Hepatic stellate cell (primary cell): ENCODE results near the gene RTEL1.
"Not testable (repeated sequence)": the region's sequence is repeated elsewhere in the genome, so short reads cannot be mapped to it uniquely, and the experiment has no call there.

Experiments
- DNase-seq: peaks from one replicate; pipeline ENCODE4 v3.0.0; 2011; ENCODE audit warnings: low spot score

RTEL1 gene

DNA sequence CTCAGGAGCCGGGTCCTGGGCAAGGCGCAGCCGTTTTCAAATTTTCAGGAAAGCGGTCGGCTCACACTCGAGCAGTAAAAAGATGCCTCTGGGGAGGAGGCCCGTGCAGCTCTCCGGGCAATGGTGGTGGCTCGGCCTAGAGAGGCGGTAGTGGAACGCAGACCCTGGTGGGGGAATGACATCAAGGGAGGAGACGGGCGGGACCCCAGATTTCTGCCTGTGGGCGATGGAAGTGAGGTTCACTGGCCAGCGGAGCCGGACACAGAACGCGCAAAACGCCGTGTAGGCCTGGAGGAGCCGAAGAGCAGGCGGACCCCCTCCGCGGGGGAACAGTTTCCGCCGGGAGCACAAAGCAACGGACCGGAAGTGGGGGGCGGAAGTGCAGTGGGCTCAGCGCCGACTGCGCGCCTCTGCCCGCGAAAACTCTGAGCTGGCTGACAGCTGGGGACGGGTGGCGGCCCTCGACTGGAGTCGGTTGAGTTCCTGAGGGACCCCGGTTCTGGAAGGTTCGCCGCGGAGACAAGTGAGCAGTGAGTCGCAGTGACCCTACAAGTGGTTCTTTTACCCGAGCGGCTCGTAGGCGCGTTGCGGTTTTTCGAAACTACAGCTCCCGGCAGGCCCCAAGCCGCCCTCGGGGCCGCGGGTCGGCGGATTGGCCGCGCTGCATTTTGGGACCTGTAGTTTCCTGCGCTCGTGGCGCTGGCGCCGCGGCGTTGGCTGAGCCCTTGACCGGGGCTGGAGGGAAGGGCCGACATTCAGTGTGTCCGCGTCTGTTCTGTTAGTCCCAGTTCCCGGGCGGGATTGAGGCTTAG lies at the start of gene RTEL1:
TSS of gene RTEL1 (plus strand) at position 376 of the 812 bp plus-strand sequence. CDS start 1,091 bp downstream, outside the sequence.
- DNase-seq, result peak; percentile 98

- no peak for DNase-seq
Observed at GRCh38 chr20:63610581-63611435, 47.3 kb upstream of the RTEL1 start.

DNA sequence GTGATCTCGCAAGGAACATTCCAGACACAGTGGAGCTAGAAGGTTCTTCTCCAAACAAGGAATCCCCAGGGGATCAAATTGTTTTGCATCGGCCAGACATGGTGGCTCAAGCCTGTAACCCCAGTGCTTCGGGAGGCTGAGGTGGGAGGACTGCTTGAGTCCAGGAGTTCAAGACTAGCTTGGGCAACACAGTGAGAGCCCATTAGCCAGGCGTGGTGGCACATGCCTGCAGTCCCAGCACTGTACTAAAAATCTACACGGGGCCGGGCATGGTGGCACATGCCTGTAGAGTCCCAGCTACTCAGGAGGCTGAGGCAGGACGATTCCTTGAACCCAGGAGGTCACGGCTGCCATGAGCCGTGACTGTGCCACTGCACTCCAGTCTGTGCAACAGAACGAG lies 46.5 kb upstream of the RTEL1 start:
- DNase-seq, result no peak

- DNase-seq, result no peak
Observed at GRCh38 chr20:63612276-63612931, 45.7 kb upstream of the RTEL1 start.

DNA sequence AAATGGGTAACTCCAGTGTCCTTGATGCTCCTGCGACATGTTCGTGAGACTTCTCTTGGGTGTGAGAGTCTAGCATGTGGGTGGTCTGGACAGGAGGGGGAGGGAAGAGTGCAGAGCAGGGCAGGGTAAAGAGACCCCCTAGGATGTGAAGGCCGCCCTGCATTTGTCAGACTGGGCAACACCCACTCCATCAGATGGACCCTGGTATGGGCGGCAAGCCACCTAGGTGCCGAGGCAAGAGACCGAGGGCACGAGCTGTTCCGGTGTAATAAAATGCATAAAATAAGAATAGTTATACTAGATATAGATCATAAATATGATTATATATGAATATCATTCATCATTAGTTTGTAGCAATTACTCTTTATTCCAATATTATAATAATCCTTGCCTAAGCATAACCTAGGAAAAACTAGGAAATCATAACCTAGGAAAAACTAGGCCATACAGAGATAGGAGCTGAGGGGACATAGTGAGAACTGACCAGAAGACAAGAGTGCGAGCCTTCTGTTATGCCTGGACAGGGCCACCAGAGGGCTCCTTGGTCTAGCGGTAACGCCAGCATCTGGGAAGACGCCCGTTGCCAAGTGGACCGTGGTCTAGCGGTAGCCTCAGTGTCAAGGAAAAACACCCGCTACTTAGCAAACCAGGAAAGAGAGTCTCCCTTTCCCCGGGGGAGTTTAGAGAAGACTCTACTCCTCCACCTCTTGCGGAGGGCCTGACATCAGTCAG lies 44.1 kb upstream of the RTEL1 start:
- DNase-seq, result not testable (repeated sequence)

DNA sequence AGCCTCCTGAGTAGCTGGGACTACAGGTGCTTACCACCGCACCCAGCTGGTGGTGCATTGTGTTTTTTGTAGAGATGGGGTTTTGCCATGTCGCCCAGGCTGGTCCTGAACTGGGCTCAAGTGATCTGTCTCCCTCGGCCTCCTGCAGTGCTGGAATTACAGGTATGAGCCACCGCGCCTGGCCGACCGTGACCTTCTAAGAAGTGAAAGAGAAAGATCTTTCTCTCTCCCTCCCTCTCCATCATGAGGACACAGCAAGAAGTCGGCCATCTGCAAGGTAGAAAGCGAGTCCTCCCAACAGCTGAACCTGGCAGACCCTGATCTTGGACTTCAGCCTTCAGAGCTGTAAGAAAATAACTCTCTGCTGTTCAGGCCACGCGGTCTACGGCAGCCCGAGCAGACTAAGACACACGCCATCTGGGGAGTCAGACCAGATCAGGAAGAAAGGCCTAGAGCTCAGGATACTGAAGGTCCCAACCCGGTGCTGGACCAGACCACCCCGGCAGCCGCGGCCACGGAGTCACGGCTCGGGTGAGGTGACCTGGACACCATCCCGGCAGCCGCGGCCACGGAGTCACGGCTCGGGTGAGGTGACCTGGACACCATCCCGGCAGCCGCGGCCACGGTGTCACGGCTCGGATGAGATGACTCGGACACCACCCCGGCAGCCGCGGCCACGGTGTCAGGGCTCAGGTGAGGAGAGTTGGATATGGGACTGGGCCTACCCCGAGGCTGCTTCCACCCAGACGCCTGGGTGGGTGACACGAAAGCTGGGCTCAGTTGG lies 40.8 kb upstream of the RTEL1 start:
- no peak for DNase-seq

- DNase-seq, result no peak
Observed at GRCh38 chr20:63617876-63618265, 40.2 kb upstream of the RTEL1 start.

DNA sequence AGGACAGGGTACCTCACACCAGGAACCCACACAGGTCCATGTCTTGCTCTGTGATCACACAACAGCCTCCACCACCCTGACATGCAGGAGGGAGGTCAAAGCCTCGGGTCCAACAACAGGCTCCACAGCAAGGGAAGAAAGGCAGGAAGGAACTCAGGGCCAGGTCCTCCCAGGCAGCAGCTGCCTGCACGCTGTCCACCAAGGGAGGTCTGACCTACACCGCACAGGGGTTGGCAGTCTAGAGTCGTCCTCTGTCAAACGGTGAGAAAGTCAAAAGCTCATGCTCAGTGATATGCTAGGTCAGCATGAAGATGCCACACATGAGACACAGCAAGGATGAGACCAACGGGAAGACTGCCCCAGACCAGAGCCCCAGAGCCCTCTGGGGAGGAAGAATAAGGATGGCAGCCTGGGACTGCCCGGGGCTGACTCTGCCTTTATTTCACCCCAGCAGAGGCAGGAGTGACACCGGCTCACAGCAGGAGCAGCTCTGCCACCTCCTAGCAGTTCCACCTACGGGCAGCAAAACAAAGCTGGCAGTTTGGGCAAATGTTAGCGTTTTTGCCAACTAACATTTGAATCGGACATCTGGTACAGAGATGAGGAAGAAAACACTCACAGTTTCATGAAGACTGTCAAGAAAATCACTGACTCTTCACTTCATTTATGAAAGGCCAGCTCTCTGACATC lies 39.7 kb upstream of the RTEL1 start:
- DNase-seq, result no peak

- DNase-seq, result no peak
Observed at GRCh38 chr20:63619086-63619485, 39.0 kb upstream of the RTEL1 start.

GRCh38 chr20:63619505-63619904 lies 38.6 kb upstream of the RTEL1 start:
- no peak for DNase-seq

DNA sequence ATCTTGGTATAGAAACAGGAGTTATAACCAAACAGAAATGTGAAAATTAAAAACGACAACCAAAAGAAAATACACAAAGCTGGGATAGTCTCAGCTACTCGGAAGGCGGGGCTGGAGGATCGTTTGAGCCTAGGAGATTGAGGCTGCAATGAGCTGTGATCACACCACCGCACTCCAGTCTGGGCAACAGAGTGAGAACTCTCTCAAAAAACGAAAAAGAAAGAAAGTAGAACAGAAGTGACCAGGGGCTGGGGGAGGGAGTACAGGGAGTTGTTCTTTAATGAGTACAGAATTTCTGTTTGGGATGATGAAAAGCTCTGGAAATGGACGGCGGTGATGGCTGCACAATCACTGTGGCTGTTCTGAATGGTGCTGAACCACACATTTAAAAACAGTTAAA lies 37.1 kb upstream of the RTEL1 start:
- DNase-seq, result no peak

DNA sequence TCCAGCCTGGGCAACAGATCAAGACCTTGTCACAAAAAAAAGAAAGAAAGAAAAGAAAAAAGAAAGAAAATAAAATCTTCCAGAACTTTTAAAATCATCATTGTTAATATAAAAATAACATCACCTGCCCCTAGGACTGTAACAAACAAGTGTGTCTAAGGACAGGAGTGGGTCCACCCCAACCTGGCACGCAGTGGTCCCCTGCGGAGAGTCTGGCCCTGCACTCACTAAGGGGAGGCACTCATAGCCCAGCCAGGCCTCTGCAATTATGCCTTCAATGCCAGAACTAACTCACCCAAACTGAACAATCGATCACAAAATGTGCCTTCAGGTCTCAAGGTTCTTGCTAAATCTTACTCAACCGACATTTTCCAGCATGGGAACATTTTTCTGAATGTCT lies 36.0 kb upstream of the RTEL1 start:
- no peak for DNase-seq

DNA sequence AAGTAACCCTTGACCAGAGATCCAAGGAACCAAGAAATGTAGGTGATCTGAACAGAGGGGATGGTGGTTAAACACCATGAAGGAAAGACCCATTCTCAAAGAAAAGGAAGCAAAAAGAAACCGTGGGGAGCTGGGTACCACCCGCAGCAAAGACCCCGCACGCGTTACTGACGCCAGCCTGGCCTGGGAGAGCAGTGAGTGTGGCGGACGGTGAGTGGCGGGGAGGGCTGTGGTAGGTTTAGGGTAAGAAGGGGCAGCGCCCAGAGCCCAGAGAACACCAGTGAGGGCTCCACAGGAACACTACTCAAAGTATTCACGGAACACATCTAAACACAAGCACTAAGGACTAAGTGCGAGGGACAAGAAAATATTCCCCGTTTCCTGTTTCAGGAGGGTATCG lies 35.4 kb upstream of the RTEL1 start:
- DNase-seq, result no peak

DNA sequence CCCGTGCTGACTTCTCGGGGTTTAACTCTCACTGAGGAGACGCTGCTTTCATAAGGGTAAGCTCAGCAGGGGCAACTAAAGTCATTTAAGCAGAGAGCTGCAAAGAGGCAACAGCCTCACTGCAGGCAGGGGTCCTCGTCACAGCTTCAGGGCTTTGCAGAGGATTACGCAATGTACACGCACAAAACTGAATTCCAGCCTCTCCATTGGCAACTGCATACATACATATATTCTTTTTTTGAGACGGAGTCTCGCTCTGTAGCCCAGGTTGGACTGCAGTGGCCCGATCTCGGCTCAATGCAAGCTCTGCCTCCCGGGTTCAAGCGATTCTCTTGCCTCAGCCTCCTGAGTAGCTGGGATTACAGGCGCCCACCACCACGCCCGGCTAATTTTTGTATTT lies 33.6 kb upstream of the RTEL1 start:
- no peak for DNase-seq

GRCh38 chr20:63625771-63626423 lies 32.2 kb upstream of the RTEL1 start:
- no peak for DNase-seq

GRCh38 chr20:63626424-63627128 lies 31.5 kb upstream of the RTEL1 start, which contains the start of gene GMEB2:
Gene GMEB2, minus strand, starts transcription at chr20:63627101. Its CDS starts 7,704 bp downstream, at chr20:63619397.
- peak; percentile 85 for DNase-seq

DNA sequence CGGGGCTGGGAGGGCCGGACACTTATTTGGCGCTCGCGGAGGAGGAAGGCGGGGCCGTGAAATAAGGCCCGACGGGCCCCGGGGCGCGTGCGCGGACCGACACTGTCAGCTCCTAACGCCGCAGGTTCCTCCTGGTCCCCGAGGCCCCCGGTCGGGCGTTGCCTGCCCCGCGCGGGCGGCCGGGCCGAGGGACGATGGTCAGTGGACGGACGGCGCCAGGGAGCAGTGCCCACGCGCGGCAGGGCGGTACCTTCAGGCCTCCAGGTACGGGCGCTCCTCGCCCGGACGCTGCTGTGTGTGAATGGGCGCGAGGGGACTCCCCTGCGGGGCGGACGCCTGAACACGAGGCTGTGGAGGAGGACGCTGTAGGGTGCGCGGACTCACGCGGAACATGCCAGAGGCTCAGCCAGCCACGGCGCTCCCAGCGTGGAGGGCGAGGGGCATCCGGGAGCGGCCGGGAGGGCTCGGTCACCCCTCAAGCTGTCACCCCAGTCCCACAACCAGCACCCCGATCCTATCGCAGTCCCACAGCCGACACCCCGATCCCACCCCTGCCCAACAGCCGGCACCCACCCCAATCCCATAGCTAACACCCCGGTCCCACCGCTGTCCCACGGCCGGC lies 30.9 kb upstream of the RTEL1 start:
- peak; percentile 99 for DNase-seq

GRCh38 chr20:63627751-63628245 lies 30.3 kb upstream of the RTEL1 start:
- DNase-seq, result no peak
